Urothelium cell line (cell line): Measurements from ENCODE around the gene HID1.
"Not testable (repeated sequence)": the region's sequence is repeated elsewhere in the genome, so short reads cannot be mapped to it uniquely, and the experiment has no call there.

Experiments used
- DNase-seq: peaks from one replicate; pipeline ENCODE4 v3.0.0; 2011; ENCODE audit warnings: low spot score, mixed read lengths
- FAIRE-seq: peaks from 2 replicates; lab custom pipeline; 2011; peaks lifted over from hg19 to GRCh38; lab: Jason Lieb, UNC

Gene HID1

GRCh38 chr17:74924250-74924948 lies 48.2 kb downstream of the HID1 start, which contains the start of gene OTOP2:
Gene OTOP2 (plus strand): TSS chr17:74924273. CDS start chr17:74924633, 360 bp downstream.
- DNase-seq, result no peak
- FAIRE-seq, result peak; percentile 68

- FAIRE-seq (peak; percentile 84), DNase-seq (peak; percentile 90)
Observed at GRCh38 chr17:74923538-74924249, 48.9 kb downstream of the HID1 start.

GRCh38 chr17:74922694-74923537 lies 49.6 kb downstream of the HID1 start, which contains the start of gene USH1G:
Gene USH1G (minus strand): TSS chr17:74923255. CDS start chr17:74923073, 182 bp downstream.
- FAIRE-seq (no peak), DNase-seq (peak; percentile 84)

- DNase-seq, result no peak
Observed at GRCh38 chr17:74922172-74922571, 50.4 kb downstream of the HID1 start.

GRCh38 chr17:74921769-74922168 lies 50.8 kb downstream of the HID1 start:
- FAIRE-seq, result no peak
- DNase-seq, result no peak

More at GRCh38 chr17:74922172-74922571, 50.4 kb downstream of the HID1 start:
- FAIRE-seq, result no peak

GRCh38 chr17:74921026-74921681 lies 51.4 kb downstream of the HID1 start:
- DNase-seq (no peak), FAIRE-seq (peak; percentile 32)

GRCh38 chr17:74920642-74921025 lies 51.9 kb downstream of the HID1 start:
- DNase-seq (no peak), FAIRE-seq (peak; percentile 17)

GRCh38 chr17:74920306-74920620 lies 52.3 kb downstream of the HID1 start:
- peak; percentile 35 for FAIRE-seq
- no peak for DNase-seq

GRCh38 chr17:74919440-74920305 lies 52.9 kb downstream of the HID1 start:
- DNase-seq (no peak), FAIRE-seq (no peak)

GRCh38 chr17:74918906-74919305 lies 53.7 kb downstream of the HID1 start:
- FAIRE-seq (peak; percentile 9), DNase-seq (no peak)

GRCh38 chr17:74917430-74917829 lies 55.1 kb downstream of the HID1 start:
- FAIRE-seq (no peak), DNase-seq (no peak)

GRCh38 chr17:74916851-74917199 lies 55.7 kb downstream of the HID1 start:
- peak; percentile 99 for FAIRE-seq
- DNase-seq, result no peak

GRCh38 chr17:74916136-74916850 lies 56.3 kb downstream of the HID1 start:
- DNase-seq (no peak), FAIRE-seq (no peak)

GRCh38 chr17:74911423-74911822 lies 61.1 kb downstream of the HID1 start:
- not testable (repeated sequence) for DNase-seq, FAIRE-seq

GRCh38 chr17:74909097-74909496 lies 63.5 kb downstream of the HID1 start:
- not testable (repeated sequence) for DNase-seq, FAIRE-seq

GRCh38 chr17:74907012-74907411 lies 65.5 kb downstream of the HID1 start:
- no peak for DNase-seq
- FAIRE-seq, result no peak

- not testable (repeated sequence) for DNase-seq, FAIRE-seq
Observed at GRCh38 chr17:74906214-74906793, 66.3 kb downstream of the HID1 start.

- FAIRE-seq, result peak; percentile 94
- DNase-seq, result no peak
Observed at GRCh38 chr17:74904687-74905409, 67.7 kb downstream of the HID1 start.
